Measurements from ENCODE around the gene TTC32.
"Not testable (repeated sequence)": the region's sequence is repeated elsewhere in the genome, so short reads cannot be mapped to it uniquely, and the experiment has no call there.

The TTC32 gene

DNA sequence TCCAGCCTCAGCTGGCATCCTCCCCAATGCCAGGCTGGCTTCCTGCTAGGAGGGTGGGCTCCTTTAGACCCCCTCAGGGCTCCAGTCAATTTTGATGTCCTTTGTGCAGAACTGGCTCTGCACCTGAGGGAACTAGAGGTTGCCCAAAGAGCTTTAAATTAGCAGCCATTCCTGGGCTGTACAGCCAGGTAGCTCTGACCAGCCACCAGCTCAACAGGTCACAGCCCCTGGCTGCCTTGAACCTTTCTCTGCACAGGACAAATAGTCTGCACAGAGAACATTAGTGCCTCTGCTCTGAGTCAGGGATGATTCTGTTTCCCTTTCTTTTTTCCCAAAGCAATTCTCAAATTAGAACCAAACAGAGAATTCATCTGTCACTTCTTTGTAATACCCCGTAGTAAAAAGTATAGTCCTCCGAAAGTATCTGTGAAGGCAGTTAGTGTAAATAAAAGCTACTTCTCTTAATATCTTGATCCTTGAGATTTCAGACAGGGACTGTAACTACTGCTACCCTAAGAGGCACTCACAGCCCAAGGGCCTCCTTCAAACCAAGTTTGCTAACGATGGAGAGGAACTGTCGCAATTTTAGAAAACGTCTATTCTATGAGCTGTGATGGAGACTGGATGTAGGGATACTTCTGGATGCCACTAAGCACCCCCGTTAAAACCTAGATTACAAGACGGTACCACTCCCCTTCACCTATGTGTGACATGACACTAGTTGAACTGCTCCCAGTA is 3.0 kb downstream of the TTC32 start:
- no peak for DNase-seq

GRCh38 chr2:19897623-19898245 is 4.0 kb downstream of the TTC32 start:
- DNase-seq = no peak

GRCh38 chr2:19895535-19895934 is 6.2 kb downstream of the TTC32 start:
- DNase-seq = no peak

- DNase-seq = no peak
Measured at GRCh38 chr2:19894134-19894792, 7.5 kb downstream of the TTC32 start.

GRCh38 chr2:19893520-19894133 is 8.2 kb downstream of the TTC32 start:
- DNase-seq = no peak

GRCh38 chr2:19891971-19892370 is 9.8 kb downstream of the TTC32 start:
- DNase-seq = peak; percentile 14

DNA sequence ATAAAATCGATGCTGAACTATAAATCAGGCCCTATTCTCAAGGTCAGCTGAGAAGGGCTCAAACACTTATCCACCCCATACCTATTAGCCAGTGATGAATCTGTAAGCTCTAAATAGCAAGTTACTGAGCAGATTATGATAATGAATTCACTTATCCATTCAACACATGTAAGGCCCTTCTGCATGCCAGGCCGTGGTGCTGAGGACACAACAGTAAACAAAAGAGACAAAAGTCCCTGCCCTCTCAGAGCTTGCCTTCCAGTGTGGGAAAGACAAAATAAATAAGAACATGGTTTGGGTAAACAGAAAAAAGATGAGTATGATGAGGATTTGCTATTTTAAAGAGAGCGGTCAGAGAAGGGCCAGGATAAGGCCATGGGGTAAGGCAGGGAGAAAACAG is 11.7 kb downstream of the TTC32 start:
- no peak for DNase-seq

GRCh38 chr2:19888831-19889230 is 13.0 kb downstream of the TTC32 start:
- no peak for DNase-seq

GRCh38 chr2:19887510-19887909 is 14.3 kb downstream of the TTC32 start:
- DNase-seq = no peak

- DNase-seq = no peak
Measured at GRCh38 chr2:19886261-19886660, 15.5 kb downstream of the TTC32 start.

GRCh38 chr2:19885791-19886190 is 16.0 kb downstream of the TTC32 start:
- no peak for DNase-seq

DNA sequence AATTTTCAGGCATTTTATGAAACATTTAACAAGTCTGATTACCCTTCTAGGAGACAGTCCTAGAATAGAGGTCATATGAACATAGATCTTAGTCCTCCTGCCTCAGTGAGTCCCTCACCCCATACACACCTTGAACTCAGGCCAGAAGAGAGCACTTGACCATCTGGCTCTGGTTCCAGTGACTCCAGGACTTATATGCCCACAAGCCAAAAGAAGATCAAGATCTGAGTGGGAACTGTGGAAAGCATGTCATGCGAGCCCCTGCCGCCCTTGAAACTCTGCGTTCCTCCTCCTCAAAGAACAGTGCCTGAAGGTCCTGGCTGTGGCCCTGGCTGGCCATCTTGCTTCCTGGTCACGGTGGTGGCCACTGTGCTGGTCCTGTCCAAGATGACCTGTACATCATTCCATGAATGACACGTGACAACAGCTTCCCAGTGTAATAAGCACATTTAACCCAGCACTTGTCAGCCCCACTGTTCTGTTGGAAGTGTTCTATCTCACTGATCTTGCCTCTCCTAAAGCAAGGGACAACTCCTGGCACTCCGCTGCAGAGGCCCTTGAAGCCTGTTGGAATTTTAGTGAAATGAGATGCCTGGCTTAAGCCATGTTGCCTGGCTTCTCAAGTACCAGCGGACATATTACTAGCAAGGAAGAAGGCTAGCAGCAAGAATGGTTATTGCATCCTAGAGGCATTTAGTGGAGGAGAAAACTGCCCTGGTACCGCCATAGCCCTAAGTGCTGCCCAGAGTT is 17.6 kb downstream of the TTC32 start:
- DNase-seq = no peak

GRCh38 chr2:19883486-19883885 is 18.3 kb downstream of the TTC32 start:
- no peak for DNase-seq

DNA sequence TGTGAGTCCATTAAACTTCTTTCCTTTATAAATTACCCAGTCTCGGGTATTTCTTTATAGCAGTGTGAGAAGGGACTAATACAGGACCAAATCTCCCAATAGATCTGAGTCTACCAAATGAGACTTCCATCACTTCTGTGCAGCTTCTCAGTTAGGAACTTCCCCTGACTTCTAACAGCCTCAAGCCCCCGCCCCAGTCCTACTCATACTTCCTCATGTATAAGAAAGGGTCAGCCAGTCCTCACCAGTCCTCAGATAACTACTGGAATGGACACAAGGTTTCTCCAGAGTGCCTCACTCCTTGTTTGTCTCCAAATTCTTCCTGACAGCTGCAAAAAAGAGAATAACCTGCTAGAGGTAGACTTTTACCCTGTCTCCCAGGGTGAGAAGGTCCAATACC is 19.5 kb downstream of the TTC32 start:
- DNase-seq = no peak

- DNase-seq = no peak
Measured at GRCh38 chr2:19881908-19882265, 19.9 kb downstream of the TTC32 start.

DNA sequence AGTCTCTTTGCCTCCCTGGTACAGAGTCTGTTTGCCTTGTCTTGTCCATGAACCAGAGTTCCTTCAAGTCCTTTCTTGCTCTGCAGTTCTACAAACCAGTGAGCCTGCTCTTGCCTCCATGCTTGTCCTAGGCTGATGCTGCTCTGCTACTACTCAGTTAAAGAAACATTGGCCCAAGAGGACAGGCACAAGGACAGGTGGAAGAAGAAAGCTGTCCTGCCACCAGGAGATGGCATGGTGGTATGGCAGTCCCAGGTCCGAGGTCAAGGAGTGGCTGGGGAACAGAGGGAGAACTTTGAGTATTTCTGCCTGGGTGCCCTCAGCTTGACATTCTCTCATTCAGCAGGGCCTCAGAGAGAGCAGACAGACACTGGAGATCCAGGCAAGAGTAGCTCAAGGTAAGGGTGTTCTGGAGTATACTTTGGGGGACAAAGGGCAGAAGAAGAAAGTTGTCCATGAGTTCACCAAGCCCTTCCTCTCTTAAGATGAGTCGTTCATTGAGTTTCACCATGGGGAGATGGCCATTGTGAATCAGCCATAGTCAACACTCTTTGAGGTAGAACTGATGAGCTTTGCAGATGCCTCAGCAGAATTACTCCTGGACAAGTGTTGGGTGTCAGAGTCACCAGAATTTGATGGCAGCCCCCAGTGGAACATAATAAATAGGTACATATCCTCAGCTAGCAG is 20.4 kb downstream of the TTC32 start:
- no peak for DNase-seq

GRCh38 chr2:19880191-19880590 is 21.6 kb downstream of the TTC32 start:
- DNase-seq = not testable (repeated sequence)

DNA sequence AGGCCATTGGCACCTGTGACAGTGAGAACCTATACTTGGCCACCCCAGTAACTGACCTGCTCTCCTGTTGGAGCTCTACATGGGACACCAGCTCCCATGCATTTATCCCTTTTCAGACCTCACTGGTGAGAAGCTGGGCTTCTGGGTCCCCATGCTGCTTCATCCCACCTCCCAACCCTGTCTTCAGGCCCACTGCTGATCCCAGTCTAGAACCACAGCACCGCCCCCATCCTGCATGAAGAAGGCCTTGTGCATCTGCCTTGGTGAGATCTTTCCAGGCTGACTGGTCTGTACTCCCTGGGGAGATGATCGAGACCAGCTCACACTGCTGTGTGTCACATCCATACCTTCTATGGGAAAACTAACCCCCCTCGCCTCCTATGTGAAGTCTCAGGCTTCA is 22.7 kb downstream of the TTC32 start:
- no peak for DNase-seq

DNA sequence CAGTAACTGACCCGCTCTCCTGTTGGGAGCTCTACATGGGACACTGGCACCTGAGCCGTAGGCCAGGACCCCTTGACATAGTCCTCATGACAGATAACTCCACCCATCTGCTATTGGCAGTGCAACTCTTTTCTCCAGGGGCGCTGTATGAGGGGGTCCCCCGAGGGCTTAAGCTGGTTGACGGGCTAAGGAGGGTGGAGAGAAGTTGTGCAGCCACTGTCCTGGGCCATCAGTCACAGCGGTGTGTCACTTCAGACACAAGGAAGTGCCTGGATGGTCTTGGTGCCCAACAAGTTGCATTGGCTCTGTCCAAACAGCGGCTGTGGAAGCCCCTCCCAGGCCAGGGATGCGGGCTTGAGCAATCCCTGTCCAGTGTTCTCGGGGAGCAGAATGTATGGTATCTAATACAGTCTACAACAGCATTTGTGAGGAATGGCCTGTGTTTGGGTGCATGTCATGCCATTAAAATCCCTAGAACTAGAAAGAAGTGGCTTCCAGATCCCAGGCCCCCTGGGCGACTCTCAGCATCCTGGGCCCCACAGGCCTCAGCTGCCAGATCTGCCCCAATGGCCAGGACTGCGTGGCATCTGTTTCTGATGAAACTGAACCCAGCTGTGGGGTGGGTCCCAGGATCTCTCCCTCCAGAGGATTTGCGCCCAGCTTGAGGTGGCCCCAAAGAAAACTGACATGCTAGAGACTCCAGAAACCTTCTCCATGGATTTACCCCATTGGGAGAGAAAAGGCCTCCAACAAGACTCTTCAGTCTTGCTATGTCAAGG is 23.3 kb downstream of the TTC32 start:
- DNase-seq = no peak

DNA sequence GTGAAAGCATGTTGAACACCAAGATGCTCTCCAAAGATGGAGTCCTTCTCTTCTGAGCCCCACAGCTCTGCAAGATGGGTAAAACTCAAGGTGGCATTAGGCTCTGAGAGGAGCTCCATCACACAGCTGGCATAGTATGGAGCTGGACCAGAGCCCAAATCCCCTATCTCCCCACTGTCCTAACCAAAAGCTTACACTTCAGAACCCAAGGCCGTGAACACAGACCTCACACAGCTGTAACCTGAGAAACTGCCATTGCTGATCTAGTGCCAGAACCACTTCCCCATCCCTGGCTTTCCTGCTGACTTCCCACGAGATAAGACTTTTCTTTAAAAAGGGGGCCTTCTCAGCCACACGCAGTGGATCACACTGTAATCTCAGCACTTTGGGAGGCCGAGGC is 25.0 kb downstream of the TTC32 start:
- no peak for DNase-seq

- no peak for DNase-seq
Measured at GRCh38 chr2:19875280-19875679, 26.5 kb downstream of the TTC32 start.

GRCh38 chr2:19874726-19875125 is 27.1 kb downstream of the TTC32 start:
- no peak for DNase-seq
